ENCODE results near the gene CELF5.
"Not testable (repeated sequence)": the region's sequence is repeated elsewhere in the genome, so short reads cannot be mapped to it uniquely, and the experiment has no call there.

The CELF5 gene

DNA sequence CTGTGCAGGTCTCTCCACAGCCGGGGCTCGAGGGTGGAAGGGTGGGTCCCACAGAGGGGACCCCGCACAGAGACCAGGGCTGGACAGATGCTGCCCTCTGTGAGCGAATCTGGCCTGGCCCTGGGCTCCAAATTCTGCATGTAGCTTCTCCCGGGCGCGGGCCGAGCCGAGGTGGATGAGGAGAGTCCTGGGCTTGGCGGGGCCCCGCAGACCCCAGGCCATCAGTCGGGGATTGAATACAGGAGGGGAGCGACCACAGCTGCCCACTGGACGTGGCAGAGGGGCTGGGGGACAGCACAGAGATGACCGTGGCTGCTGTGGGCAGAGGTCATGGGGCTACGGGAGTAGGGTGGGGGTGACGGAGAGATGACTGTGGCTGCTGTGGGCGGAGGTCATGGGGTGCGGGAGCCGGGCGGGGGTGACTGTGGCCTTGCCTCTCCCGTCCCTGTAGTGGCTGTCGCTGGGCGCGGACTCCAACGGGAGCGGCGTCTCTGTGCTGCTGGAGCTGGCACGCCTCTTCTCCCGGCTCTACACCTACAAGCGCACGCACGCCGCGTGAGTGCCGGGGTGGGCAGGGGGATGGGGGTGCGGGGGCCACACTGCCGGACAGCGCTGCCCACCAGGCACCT, 23.3 kb upstream of the CELF5 start:
- no peak for DNase-seq (ENCODE audit: extremely low read depth, low read depth)
- TF ChIP-seq, protein P1, sequence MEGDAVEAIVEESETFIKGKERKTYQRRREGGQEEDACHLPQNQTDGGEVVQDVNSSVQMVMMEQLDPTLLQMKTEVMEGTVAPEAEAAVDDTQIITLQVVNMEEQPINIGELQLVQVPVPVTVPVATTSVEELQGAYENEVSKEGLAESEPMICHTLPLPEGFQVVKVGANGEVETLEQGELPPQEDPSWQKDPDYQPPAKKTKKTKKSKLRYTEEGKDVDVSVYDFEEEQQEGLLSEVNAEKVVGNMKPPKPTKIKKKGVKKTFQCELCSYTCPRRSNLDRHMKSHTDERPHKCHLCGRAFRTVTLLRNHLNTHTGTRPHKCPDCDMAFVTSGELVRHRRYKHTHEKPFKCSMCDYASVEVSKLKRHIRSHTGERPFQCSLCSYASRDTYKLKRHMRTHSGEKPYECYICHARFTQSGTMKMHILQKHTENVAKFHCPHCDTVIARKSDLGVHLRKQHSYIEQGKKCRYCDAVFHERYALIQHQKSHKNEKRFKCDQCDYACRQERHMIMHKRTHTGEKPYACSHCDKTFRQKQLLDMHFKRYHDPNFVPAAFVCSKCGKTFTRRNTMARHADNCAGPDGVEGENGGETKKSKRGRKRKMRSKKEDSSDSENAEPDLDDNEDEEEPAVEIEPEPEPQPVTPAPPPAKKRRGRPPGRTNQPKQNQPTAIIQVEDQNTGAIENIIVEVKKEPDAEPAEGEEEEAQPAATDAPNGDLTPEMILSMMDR (IDR thresholded peaks at IDR 0.05; ENCODE audit: low read depth, low read length) = no peak

DNA sequence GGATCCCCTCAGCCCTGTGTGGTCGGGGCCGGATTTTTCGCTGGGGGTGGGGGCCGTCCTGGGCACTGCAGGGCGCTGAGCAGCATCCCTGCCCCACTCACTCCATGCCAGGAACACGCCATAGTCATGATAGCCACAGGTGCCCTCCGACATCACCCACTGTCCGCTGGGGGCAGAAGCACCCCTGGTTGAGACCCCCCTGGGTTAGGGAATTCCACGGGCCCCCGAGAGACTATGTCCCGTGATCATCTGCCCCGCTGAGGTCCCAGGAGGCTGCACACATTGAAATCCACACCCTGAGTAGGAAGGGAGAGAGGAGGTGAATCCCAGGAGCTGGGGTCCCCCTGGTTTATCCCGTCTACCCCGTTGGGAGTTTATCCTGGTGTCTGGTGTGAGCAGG, 22.6 kb upstream of the CELF5 start:
- TF ChIP-seq, protein P1 (IDR thresholded peaks at IDR 0.05; ENCODE audit: low read depth, low read length) = no peak
- DNase-seq (ENCODE audit: extremely low read depth, low read depth) = no peak

DNA sequence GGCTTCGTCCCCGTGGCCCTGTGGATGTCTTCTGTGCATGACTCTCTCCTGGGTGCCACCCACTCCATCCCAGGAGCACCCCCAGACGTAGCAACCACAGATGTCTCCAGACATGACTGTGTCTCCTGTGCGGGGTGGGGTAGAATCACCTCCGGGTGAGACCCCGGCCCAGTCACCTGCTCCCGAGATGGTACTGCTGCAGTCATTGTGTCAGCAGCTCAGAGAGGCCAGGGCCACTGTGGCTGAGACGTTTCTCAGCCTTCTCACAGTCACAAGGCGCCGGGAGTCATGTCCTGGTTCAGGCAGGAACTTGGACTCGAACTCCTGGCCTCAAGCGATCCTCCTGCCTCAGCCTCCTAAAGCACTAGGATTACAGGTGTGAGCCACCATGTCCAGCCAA, 22.1 kb upstream of the CELF5 start:
- TF ChIP-seq, protein P1 (IDR thresholded peaks at IDR 0.05; ENCODE audit: low read depth, low read length) = no peak
- DNase-seq (ENCODE audit: extremely low read depth, low read depth) = no peak

DNA sequence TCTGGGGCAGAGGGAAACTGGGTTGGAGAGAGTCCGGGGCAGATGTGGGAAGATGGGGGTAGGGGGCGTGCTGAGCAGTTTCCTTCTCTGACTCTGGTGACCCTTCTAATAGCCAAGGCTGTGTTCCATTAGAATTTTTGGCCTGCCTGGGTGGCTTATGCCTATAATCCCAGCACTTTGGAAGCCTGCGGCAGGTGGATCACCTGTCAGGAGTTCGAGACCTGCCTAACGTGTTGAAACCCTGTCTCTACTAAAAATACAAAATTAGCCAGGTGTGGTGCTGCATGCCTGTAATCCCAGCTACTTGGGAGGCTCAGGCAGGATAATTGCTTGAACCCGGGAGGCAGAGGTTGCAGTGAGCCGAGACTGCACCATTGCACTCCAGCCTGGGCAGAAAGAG, 21.6 kb upstream of the CELF5 start:
- not testable (repeated sequence) for DNase-seq (ENCODE audit: extremely low read depth, low read depth)

DNA sequence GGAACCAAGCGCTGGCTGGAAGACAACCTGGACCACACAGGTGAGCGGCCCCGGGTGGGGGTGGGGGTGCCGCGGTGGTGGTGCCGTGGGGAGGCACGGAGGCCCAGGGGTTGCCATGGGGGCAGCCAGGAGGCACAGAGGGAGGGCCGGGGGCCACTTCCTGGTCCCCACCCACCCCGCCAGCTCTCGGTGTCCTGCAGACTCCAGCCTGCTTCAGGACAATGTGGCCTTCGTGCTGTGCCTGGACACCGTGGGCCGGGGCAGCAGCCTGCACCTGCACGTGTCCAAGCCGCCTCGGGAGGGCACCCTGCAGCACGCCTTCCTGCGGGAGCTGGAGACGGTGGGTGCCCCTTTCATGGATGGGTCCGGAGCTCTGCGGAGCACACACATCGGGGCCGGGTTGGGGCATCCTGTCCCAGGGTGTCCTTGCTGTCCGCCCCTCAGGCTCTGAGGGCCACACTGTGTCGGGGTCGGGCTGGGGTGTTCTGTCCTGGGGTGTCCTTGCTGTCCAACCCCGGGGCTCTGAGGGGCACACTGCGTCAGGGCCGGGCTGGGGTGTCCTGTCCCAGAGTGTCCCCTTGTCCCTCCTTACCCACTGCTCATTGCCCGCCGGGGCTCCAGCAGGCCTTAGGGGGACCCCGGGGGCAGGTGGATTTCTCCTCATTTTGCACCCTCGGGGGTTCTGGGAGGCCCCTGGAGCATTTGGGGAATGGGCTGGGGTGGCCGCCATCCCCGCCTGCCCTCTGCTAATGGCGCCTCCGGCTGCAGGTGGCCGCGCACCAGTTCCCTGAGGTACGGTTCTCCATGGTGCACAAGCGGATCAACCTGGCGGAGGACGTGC, 20.4 kb upstream of the CELF5 start:
- TF ChIP-seq, protein P1 (IDR thresholded peaks at IDR 0.05; ENCODE audit: low read depth, low read length) = no peak

DNA sequence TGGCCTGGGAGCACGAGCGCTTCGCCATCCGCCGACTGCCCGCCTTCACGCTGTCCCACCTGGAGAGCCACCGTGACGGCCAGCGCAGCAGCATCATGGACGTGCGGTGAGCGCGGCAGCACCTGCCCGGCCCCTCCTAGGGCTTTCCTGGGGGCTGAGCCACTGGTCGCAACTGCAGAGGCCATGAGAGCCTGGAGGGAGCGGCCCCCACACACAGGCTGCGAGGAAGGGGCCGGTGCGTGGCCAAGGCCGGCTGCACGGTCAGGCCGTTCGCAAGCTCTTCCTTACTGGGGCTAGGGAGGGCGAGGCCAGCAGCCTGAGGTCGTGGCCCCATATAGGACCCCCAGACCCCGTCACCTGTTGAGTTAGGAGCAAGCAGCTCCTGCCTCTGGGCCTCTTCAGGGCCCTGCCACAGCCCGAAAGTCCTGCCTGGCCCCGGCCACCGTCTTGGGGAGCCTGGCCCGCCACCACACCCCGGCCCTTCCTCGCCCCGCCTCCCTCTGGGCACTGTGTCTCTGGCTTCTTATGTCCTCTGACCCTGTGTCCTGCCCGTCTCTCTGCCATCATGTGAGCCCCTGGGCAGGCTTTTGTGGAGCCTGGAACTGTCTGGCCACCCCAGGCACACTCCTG, 19.7 kb upstream of the CELF5 start:
- TF ChIP-seq, protein P1 (IDR thresholded peaks at IDR 0.05; ENCODE audit: low read depth, low read length) = no peak
- DNase-seq (ENCODE audit: extremely low read depth, low read depth) = no peak

More for the DNA sequence above, 20.4 kb upstream of the CELF5 start:
- DNase-seq (ENCODE audit: extremely low read depth, low read depth) = no peak

DNA sequence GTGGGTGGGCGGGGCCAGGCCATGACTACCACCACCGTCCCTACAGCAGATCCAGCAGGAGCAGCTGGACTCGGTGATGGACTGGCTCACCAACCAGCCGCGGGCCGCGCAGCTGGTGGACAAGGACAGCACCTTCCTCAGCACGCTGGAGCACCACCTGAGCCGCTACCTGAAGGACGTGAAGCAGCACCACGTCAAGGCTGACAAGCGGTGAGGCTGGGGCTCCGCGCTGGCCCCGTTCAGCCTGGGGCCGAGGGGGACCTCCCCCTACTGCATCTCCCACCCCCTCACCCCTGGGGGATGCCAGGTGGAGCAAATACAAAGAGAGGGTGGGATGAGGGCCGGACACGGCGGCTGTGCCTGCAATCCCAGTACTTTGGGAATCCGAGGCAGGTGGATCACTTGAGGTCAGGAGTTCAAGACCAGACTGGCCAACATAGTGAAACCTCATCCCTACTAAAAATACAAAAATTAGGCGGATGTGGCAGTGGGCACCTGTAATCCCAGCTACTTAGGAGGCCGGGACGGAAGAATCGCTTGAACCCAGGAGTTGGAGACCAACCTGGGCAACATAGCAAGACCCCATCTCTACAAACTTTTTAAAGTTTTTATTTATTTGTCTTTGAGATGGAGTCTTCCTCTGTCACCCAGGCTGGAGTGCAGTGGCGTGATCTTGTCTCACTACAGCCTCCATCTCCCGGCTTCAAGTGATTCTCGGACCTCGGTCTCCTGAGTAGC, 18.1 kb upstream of the CELF5 start:
- DNase-seq (ENCODE audit: extremely low read depth, low read depth) = no peak
- TF ChIP-seq, protein P1 (IDR thresholded peaks at IDR 0.05; ENCODE audit: low read depth, low read length) = no peak
